Panc1 (cell line): Measurements from ENCODE around the gene NDUFA11. TPM values are rescaled to one million over a fixed set of nuclear protein-coding genes. Genes with fewer than 3 reads are reported as not detected.
"Not testable (repeated sequence)": the region's sequence is repeated elsewhere in the genome, so short reads cannot be mapped to it uniquely, and the experiment has no call there.

Source experiments
- ATAC-seq: fragments of 200-7000 bp; cut with Tn5 transposase; 2 replicates; pipeline ENCODE4 v1.9.1; 2020; ENCODE audit warnings: mild to moderate bottlenecking, moderate library complexity
- BruUV-seq: library from RNA; stranded (reverse); fragments of 400-500 nt; replicated peaks from 2 replicates; lab custom pipeline; 2021; lab: Mats Ljungman, UMichigan
- CTCF ChIA-PET: fragments of 300-600 bp; sonication (Branson Sonifier 250); formaldehyde crosslinking; loops from one replicate; lab custom pipeline; 2022; ENCODE audit warnings: antibody characterized with exemption; lab: Charles Lee
- POLR2A ChIA-PET: fragments of 300-600 bp; sonication (Branson Sonifier 250); formaldehyde crosslinking; loops from one replicate; lab custom pipeline; 2022; ENCODE audit warnings: antibody characterized with exemption; lab: Charles Lee
- DNase-seq: peaks from one replicate; pipeline ENCODE4 v3.0.0-alpha.2; 2010; ENCODE audit warnings: low read depth, low spot score
- H3K27ac ChIP-seq: 2 replicates; pipeline ENCODE4 v1.5.1; 2011; ENCODE audit warnings: mild to moderate bottlenecking, low read length, inconsistent platforms
- H3K27me3 ChIP-seq: fragments of 200-500 bp; sonication (Bioruptor generic); 2 replicates; pipeline ENCODE4 v1.6.0; 2014; ENCODE audit warnings: low read length, inconsistent platforms; ENCODE audit not compliant: control insufficient read depth, insufficient read depth
- H3K36me3 ChIP-seq: fragments of 200-500 bp; sonication (Bioruptor generic); 2 replicates; pipeline ENCODE4 v1.5.1; 2014; ENCODE audit warnings: inconsistent platforms, mild to moderate bottlenecking, low read length, moderate library complexity; ENCODE audit not compliant: control insufficient read depth, insufficient read depth
- H3K4me1 ChIP-seq: 2 replicates; pipeline ENCODE4 v1.5.1; 2011; ENCODE audit warnings: inconsistent platforms, mild to moderate bottlenecking, low read length, moderate library complexity; ENCODE audit not compliant: control insufficient read depth, insufficient read depth
- H3K4me3 ChIP-seq, 2 experiments: 2 replicates each; pipeline ENCODE4 v1.5.1; 2011 to 2012; ENCODE audit warnings: low read depth in 2 of 2, low read length in 2 of 2, mild to moderate bottlenecking in 2 of 2, inconsistent platforms in 1 of 2, moderate library complexity in 1 of 2
- H3K9me3 ChIP-seq: fragments of 200-500 bp; sonication (Bioruptor generic); 2 replicates; pipeline ENCODE4 v1.5.1; 2014; ENCODE audit warnings: low read depth, mild to moderate bottlenecking, inconsistent platforms, low read length, moderate library complexity; ENCODE audit not compliant: control insufficient read depth, insufficient read depth
- CTCF ChIP-seq: fragments of 450-650 bp; IDR thresholded peaks from 2 replicates; pipeline ENCODE4 v1.5.1; 2017; ENCODE audit warnings: mild to moderate bottlenecking
- POLR2AphosphoS5 ChIP-seq: IDR thresholded peaks from 2 replicates; pipeline ENCODE4 v1.6.1; 2012; ENCODE audit warnings: mild to moderate bottlenecking, low read depth, low read length, moderate library complexity
- REST ChIP-seq, 2 experiments: IDR thresholded peaks; 2 replicates each; pipeline ENCODE4 v1.6.1; 2011 to 2012; ENCODE audit warnings: low read depth in 2 of 2, control low read depth in 1 of 2, low read length in 1 of 2, mild to moderate bottlenecking in 1 of 2, moderate library complexity in 1 of 2; ENCODE audit not compliant: insufficient read depth in 1 of 2
- SIN3A ChIP-seq: IDR thresholded peaks from 2 replicates; pipeline ENCODE4 v1.6.1; 2012; ENCODE audit warnings: low read depth, mild to moderate bottlenecking, low read length, moderate library complexity, borderline replicate concordance; ENCODE audit not compliant: insufficient read depth
- TCF7L2 ChIP-seq: IDR thresholded peaks from 2 replicates; pipeline ENCODE4 v1.6.1; 2011; ENCODE audit warnings: mild to moderate bottlenecking, low read depth, low read length, inconsistent platforms
- in situ Hi-C: cut with HindIII; loops from 2 replicates; pipeline ENCODE4 v1.10.0; 2016; ENCODE audit warnings: low sequenced_read_pairs, low pct_unique_long_range_greater_than_20kb
- intact Hi-C: fragments of 100-400 bp; cut with micrococcal nuclease; formaldehyde crosslinking; loops from one replicate; pipeline ENCODE4 v1.10.0; 2022; ENCODE audit not compliant: unreplicated experiment
- total RNA-seq: library from RNA; stranded (reverse); gene quantifications from one replicate; pipeline ENCODE4 v1.2.1, GENCODE V29; 2021; ENCODE audit not compliant: unreplicated experiment

The NDUFA11 gene
- total RNA-seq, 1 experiment from 2014 or later, result 242 TPM

- ATAC-seq, result no peak
Observed at GRCh38 chr19:5850189-5850588, 53.4 kb downstream of the NDUFA11 start.

GRCh38 chr19:5848621-5849020 is 55.0 kb downstream of the NDUFA11 start:
- not testable (repeated sequence) for BruUV-seq

More at GRCh38 chr19:5850189-5850588, 53.4 kb downstream of the NDUFA11 start:
- in situ Hi-C loops (no loop called here), intact Hi-C loops (no loop called here)
- BruUV-seq, result no TSS peak
- TF ChIP-seq POLR2AphosphoS5 (no peak), REST (IDR thresholded peaks at IDR 0.05; ENCODE audit: insufficient read depth in 1 of 2, low read depth in 2 of 2, low read length in 1 of 2) (no peak), TCF7L2 (no peak), CTCF (no peak), SIN3A (no peak)
- H3K4me1 ChIP-seq, result no peaks in the 10 kb centered on the region
- no peaks in the 10 kb centered on the region for H3K36me3 ChIP-seq
- DNase-seq, result no peak
- no peaks in the 10 kb centered on the region for H3K9me3 ChIP-seq
- no peak overlapping the region for H3K27ac ChIP-seq
- CTCF ChIA-PET, result no interaction called here
- POLR2A ChIA-PET, result no interaction called here
- H3K4me3 ChIP-seq, result no peak overlapping the region
- no peaks in the 10 kb centered on the region for H3K27me3 ChIP-seq

GRCh38 chr19:5847846-5848245 is 55.7 kb downstream of the NDUFA11 start:
- H3K9me3 ChIP-seq, CTCF ChIA-PET, BruUV-seq, intact Hi-C loops, ATAC-seq, H3K27me3 ChIP-seq, in situ Hi-C loops, POLR2A ChIA-PET, DNase-seq, H3K4me3 ChIP-seq, H3K36me3 ChIP-seq, H3K27ac ChIP-seq, H3K4me1 ChIP-seq: not testable (repeated sequence)

More at GRCh38 chr19:5848621-5849020, 55.0 kb downstream of the NDUFA11 start:
- H3K4me3 ChIP-seq, H3K36me3 ChIP-seq, in situ Hi-C loops, CTCF ChIA-PET, H3K9me3 ChIP-seq, H3K4me1 ChIP-seq, H3K27ac ChIP-seq, POLR2A ChIA-PET, intact Hi-C loops, H3K27me3 ChIP-seq, DNase-seq, ATAC-seq: not testable (repeated sequence)

Other genes with a start within 250 kb of the NDUFA11 start
- 93.5 TPM for gene MICOS13, start 223.3 kb downstream of the NDUFA11 start, total RNA-seq
- gene HSD11B1L, start 222.8 kb downstream of the NDUFA11 start, total RNA-seq, result 6.0 TPM
- gene RPL36, start 213.5 kb downstream of the NDUFA11 start, total RNA-seq, result 465 TPM
- gene LONP1, start 183.6 kb downstream of the NDUFA11 start, total RNA-seq, result 93.0 TPM
- 0.08 TPM for gene CATSPERD, start 183.2 kb downstream of the NDUFA11 start, total RNA-seq
- 5.9 TPM for gene PRR22, start 119.0 kb downstream of the NDUFA11 start, total RNA-seq
- 39.6 TPM for gene DUS3L, start 112.6 kb downstream of the NDUFA11 start, total RNA-seq
- gene NRTN, start 98.7 kb downstream of the NDUFA11 start, total RNA-seq, result 0.80 TPM
- gene FUT6, start 64.1 kb downstream of the NDUFA11 start, total RNA-seq, result not detected
- gene FUT3, start 52.3 kb downstream of the NDUFA11 start, total RNA-seq, result 0.36 TPM
- gene FUT5, start 33.2 kb downstream of the NDUFA11 start, total RNA-seq, result 0.10 TPM
- gene VMAC, start 1.1 kb upstream of the NDUFA11 start, total RNA-seq, result 5.2 TPM
- 9.2 TPM for gene CAPS, start 10.5 kb upstream of the NDUFA11 start, total RNA-seq
- 54.6 TPM for gene RANBP3, start 74.3 kb upstream of the NDUFA11 start, total RNA-seq
- gene RFX2, start 206.7 kb upstream of the NDUFA11 start, total RNA-seq, result 8.0 TPM
- gene ACSBG2, start 231.9 kb upstream of the NDUFA11 start, total RNA-seq, result not detected